Kidney epithelial cell (primary cell): ENCODE measurements around the gene NUDCD2. TPM values are rescaled to one million over a fixed set of nuclear protein-coding genes. Genes with fewer than 3 reads are reported as not detected.

Experiments used
- DNase-seq: peaks from one replicate; pipeline ENCODE4 v3.0.0-alpha.2; 2010; ENCODE audit warnings: low read depth
- H3K27me3 ChIP-seq: 2 replicates; pipeline ENCODE4 v1.6.0; 2011; ENCODE audit warnings: low read length; ENCODE audit not compliant: control insufficient read depth, insufficient read depth
- H3K36me3 ChIP-seq: 2 replicates; pipeline ENCODE4 v1.5.1; 2011; ENCODE audit warnings: low read length; ENCODE audit not compliant: control insufficient read depth, insufficient read depth
- H3K4me3 ChIP-seq: 2 replicates; pipeline ENCODE4 v1.5.1; 2011; ENCODE audit warnings: low read depth, mild to moderate bottlenecking, control low read depth, low read length
- CTCF ChIP-seq: IDR thresholded peaks from 2 replicates; pipeline ENCODE4 v1.5.1; 2011; ENCODE audit warnings: mild to moderate bottlenecking, moderate library complexity, low read length, control low read depth, inconsistent platforms; ENCODE audit not compliant: insufficient read depth, poor library complexity, severe bottlenecking
- total RNA-seq: library from RNA; depleted of rRNA; stranded (reverse); fragments of >200 nt; gene quantifications from 2 replicates; pipeline ENCODE4 v1.2.3, GENCODE V29; 2015

NUDCD2 gene
- total RNA-seq, 1 donor from 2014 or later = 5.4 TPM

- Histone ChIP-seq H3K27me3 (no peaks in the 10 kb centered on the region), H3K36me3 (no peaks in the 10 kb centered on the region), H3K4me3 (peak within 1 kb of the TSS; percentile 82)
- TF ChIP-seq CTCF = peak; percentile 48
- DNase-seq = peak; percentile 71
Observed at GRCh38 chr5:163505368-163506094, 45.6 kb upstream of the NUDCD2 start, which contains the start of gene MAT2B. Gene MAT2B, plus strand, starts transcription at chr5:163505619. Its CDS starts 68 bp downstream, at chr5:163505687.

DNA sequence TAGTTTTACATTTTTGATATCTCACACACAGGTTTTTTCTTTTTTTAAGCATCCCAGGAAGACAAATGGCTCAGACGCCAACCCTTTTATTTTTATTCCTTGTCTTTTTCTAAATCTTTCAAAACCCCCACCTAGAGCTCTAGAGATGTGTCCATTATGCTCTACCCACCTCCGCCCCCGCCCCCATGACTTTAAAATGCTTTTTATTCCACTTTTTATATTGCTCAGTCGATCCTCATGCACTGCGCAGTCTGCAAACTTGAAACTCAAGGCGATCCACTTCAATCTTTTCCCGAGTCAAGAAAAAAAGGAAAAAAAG is 45.1 kb upstream of the NUDCD2 start:
- TF ChIP-seq CTCF = no peak
- H3K4me3 ChIP-seq = peak overlapping the region; percentile 82
- no peak for DNase-seq

GRCh38 chr5:163504079-163504931 is 44.4 kb upstream of the NUDCD2 start:
- TF ChIP-seq CTCF = no peak
- H3K27me3 ChIP-seq = no peaks in the 10 kb centered on the region
- H3K4me3 ChIP-seq = peak overlapping the region; percentile 82
- no peak for DNase-seq
- H3K36me3 ChIP-seq = no peaks in the 10 kb centered on the region

More for the DNA sequence above, 45.1 kb upstream of the NUDCD2 start:
- Histone ChIP-seq H3K27me3 (no peaks in the 10 kb centered on the region), H3K36me3 (no peaks in the 10 kb centered on the region)

- peak overlapping the region; percentile 82 for H3K4me3 ChIP-seq
- peak; percentile 38 for TF ChIP-seq CTCF
- no peaks in the 10 kb centered on the region for H3K36me3 ChIP-seq
- no peaks in the 10 kb centered on the region for H3K27me3 ChIP-seq
- DNase-seq = peak; percentile 38
Observed at GRCh38 chr5:163503106-163504078, 43.5 kb upstream of the NUDCD2 start.

DNA sequence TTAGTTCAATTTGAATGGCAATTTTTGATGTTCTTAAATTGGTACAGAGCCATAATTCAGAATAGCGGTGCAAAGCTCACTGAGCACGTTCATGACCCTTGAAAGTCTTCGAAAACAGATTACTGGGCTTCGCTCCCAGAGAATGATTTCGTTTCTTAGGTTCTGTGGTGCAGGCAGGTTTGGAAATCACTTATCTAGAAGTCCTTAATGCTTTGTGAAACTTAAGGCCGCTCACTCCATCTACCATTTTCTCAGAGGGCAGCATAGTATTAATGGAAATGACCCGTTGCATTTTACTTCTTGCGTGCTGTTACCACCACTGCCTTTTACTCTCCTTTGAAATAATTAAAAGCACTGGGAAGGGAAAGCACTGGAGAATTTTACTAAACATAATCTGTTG is 42.6 kb upstream of the NUDCD2 start:
- H3K27me3 ChIP-seq = no peaks in the 10 kb centered on the region
- no peak for TF ChIP-seq CTCF
- no peaks in the 10 kb centered on the region for H3K36me3 ChIP-seq
- H3K4me3 ChIP-seq = no peak overlapping the region
- DNase-seq = no peak
